ENCODE results near the gene ZNF750.

DNA sequence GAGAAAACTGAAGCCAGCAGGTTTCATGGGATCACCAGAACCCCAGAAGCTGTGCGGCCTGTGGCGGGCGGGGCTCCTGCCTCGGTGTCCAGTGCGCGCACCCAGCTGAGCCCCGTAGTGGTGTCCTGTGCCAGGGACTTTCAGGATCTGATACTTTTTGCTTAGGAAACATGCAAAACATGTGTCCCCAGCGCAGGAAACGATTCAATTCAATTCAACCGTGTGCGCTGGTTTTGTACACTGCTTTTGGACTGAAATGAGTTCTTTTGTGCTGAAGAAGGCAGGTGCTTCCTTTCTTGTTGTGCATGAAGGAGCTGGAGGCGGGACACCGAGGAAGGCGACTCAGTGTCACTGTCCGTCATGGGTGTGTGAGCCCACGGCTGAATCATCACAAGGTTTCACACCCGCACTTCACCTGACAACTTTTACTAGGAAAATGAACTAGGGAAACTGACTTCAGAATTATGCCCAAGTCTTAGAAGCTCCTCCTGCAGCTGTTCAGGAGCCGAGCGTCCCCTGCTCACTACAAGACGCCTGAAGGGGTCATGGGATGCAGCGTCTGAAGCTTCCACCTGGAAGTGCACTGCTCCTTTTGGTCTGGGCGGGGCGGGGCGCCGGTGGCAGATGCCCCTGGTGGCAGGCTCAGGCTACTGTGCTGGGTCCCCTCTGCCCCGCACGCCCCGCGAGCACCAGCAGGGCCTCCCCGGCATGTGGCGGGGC is 31.4 kb upstream of the ZNF750 start:
- TF ChIP-seq, protein P1, sequence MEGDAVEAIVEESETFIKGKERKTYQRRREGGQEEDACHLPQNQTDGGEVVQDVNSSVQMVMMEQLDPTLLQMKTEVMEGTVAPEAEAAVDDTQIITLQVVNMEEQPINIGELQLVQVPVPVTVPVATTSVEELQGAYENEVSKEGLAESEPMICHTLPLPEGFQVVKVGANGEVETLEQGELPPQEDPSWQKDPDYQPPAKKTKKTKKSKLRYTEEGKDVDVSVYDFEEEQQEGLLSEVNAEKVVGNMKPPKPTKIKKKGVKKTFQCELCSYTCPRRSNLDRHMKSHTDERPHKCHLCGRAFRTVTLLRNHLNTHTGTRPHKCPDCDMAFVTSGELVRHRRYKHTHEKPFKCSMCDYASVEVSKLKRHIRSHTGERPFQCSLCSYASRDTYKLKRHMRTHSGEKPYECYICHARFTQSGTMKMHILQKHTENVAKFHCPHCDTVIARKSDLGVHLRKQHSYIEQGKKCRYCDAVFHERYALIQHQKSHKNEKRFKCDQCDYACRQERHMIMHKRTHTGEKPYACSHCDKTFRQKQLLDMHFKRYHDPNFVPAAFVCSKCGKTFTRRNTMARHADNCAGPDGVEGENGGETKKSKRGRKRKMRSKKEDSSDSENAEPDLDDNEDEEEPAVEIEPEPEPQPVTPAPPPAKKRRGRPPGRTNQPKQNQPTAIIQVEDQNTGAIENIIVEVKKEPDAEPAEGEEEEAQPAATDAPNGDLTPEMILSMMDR (conservative IDR thresholded peaks at IDR 0.05), result no peak
- TF ChIP-seq EZH2 (IDR thresholded peaks at IDR 0.05; ENCODE audit: low read depth), result no peak
